Lower lobe of right lung (tissue), 2 donors: ENCODE results near the gene HELZ. TPM values are rescaled to one million over a fixed set of nuclear protein-coding genes. Genes with fewer than 3 reads are reported as not detected.

Source experiments
- ATAC-seq, 2 donors: fragments of 200-7000 bp; cut with Tn5 transposase; one replicate each; pipeline ENCODE4 v1.9.1; 2020 to 2022; ENCODE audit warnings: mild to moderate bottlenecking in 2 of 2, moderate library complexity in 2 of 2
- DNase-seq: peaks from one replicate; pipeline ENCODE4 v3.0.0-alpha.2; 2020
- H3K27ac ChIP-seq: fragments of 200-600 bp; one replicate; pipeline ENCODE4 v1.8.0; 2022
- H3K27me3 ChIP-seq: fragments of 200-600 bp; one replicate; pipeline ENCODE4 v1.8.0; 2022; ENCODE audit warnings: low read depth
- H3K36me3 ChIP-seq: fragments of 200-600 bp; one replicate; pipeline ENCODE4 v1.8.0; 2022; ENCODE audit warnings: mild to moderate bottlenecking
- H3K4me1 ChIP-seq: fragments of 200-600 bp; one replicate; pipeline ENCODE4 v1.8.0; 2022
- H3K4me3 ChIP-seq: fragments of 200-600 bp; one replicate; pipeline ENCODE4 v1.8.0; 2022; ENCODE audit warnings: mild to moderate bottlenecking
- H3K9me3 ChIP-seq: fragments of 200-600 bp; one replicate; pipeline ENCODE4 v1.8.0; 2022
- intact Hi-C: fragments of 100-400 bp; cut with DNase I; formaldehyde crosslinking; loops from one replicate; pipeline ENCODE4 v1.11.0; 2022
- total RNA-seq: library from RNA; stranded (reverse); fragmentation: NEBNext Ultra II Directional; extraction: Animal tissue kit (Norgen Biotek cat#: 25700); gene quantifications from one replicate; pipeline ENCODE4 v1.2.1, GENCODE V29; 2021
- TF ChIP-seq, protein P1 (sequence below): fragments of 200-600 bp; IDR thresholded peaks from one replicate; pipeline ENCODE4 v1.8.0; 2022; ENCODE audit warnings: antibody characterized with exemption, mild to moderate bottlenecking
- donor health status: DM: no; HTN: yes; CAD: no; lungs with severe emphysema.

Gene HELZ
- total RNA-seq, 1 donor from 2014 or later, result 68.9 TPM

DNA sequence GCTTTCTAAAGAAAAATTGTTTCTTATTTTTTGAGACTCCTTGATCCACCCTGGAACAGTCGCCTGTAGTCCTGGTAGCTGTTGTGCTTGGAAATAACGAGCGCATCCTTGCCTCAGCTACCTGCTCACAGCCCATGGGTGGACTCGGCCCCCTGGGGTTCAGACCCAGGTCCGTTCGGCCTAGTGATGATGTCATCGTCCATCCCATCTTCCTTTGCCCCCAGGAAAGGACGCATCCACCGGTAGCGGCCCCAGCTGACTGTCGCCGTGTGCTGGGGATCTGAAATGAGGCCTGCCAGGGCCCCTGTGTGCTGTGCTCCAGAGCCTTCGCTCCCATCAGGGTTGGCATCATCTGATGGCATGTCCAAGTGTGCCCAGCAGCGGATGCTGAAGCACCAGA is 212.6 kb downstream of the HELZ start:
- intact Hi-C loops, result no loop called here
- no peaks in the 10 kb centered on the region for H3K27me3 ChIP-seq
- DNase-seq (no peak), ATAC-seq (no peak)
- H3K4me1 ChIP-seq, result no peaks in the 10 kb centered on the region
- H3K36me3 ChIP-seq, result no peaks in the 10 kb centered on the region
- no peak overlapping the region for H3K4me3 ChIP-seq
- no peaks in the 10 kb centered on the region for H3K9me3 ChIP-seq
- TF ChIP-seq, protein P1, sequence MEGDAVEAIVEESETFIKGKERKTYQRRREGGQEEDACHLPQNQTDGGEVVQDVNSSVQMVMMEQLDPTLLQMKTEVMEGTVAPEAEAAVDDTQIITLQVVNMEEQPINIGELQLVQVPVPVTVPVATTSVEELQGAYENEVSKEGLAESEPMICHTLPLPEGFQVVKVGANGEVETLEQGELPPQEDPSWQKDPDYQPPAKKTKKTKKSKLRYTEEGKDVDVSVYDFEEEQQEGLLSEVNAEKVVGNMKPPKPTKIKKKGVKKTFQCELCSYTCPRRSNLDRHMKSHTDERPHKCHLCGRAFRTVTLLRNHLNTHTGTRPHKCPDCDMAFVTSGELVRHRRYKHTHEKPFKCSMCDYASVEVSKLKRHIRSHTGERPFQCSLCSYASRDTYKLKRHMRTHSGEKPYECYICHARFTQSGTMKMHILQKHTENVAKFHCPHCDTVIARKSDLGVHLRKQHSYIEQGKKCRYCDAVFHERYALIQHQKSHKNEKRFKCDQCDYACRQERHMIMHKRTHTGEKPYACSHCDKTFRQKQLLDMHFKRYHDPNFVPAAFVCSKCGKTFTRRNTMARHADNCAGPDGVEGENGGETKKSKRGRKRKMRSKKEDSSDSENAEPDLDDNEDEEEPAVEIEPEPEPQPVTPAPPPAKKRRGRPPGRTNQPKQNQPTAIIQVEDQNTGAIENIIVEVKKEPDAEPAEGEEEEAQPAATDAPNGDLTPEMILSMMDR, result no peak
- H3K27ac ChIP-seq, result no peak overlapping the region

DNA sequence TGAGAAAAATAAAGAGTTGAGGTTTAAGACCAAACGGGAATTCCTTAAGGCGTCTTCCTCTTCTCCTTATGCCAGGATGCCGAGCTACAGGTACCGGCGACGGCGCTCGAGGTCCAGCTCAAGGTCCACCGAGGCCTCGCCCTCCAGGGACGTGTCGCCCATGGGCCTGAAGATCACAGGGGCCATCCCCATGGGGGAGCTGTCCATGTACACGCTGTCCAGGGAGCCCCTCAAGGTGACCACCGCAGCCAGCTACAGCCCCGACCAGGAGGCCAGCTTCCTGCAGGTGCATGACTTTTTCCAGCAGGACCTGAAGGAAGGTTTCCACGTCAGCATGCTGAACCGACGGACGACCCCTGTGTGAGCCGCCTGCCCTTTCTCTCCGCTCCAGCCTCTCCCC is 214.4 kb downstream of the HELZ start:
- TF ChIP-seq, protein P1, result no peak
- H3K27me3 ChIP-seq, result no peaks in the 10 kb centered on the region
- ATAC-seq, result no peak
- H3K4me1 ChIP-seq, result no peaks in the 10 kb centered on the region
- no peak for DNase-seq
- no peak overlapping the region for H3K4me3 ChIP-seq
- intact Hi-C loops, result no loop called here
- no peaks in the 10 kb centered on the region for H3K36me3 ChIP-seq
- H3K9me3 ChIP-seq, result no peaks in the 10 kb centered on the region
- no peak overlapping the region for H3K27ac ChIP-seq

DNA sequence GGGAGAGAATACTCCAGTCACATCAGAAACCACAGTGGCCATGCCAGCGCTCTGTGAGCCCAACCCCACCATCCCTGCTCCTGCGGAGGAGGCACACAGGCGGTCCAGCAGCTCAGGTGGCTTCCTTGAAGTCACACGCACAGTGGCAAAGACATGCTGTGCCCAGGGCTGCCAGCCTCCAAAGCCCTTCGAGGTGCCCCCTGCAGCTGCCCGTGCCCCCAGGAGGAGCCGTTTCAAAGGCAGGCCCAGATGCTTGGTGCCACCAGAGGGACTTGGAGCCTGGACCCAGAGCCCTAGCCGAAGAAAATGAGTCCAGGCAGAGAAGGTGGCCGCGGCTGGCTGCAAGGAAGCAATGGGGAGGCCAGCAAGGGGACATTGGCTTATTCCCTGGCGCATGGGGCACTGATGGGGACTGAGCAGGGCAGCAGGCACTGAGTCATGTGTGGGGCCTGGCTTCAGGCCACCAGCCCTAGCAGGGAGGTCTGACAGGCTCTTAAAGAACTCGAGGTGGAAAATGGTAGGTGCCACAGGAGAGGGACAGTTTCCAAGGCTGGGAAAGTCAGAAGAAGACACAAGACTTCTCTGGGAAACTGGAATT is 217.9 kb downstream of the HELZ start:
- no peak for ATAC-seq
- Histone ChIP-seq H3K27me3 (no peaks in the 10 kb centered on the region), H3K27ac (no peak overlapping the region), H3K36me3 (no peaks in the 10 kb centered on the region), H3K4me3 (no peak overlapping the region), H3K4me1 (no peaks in the 10 kb centered on the region), H3K9me3 (no peaks in the 10 kb centered on the region)
- no peak for DNase-seq
- intact Hi-C loops, result no loop called here
- TF ChIP-seq, protein P1, result no peak

DNA sequence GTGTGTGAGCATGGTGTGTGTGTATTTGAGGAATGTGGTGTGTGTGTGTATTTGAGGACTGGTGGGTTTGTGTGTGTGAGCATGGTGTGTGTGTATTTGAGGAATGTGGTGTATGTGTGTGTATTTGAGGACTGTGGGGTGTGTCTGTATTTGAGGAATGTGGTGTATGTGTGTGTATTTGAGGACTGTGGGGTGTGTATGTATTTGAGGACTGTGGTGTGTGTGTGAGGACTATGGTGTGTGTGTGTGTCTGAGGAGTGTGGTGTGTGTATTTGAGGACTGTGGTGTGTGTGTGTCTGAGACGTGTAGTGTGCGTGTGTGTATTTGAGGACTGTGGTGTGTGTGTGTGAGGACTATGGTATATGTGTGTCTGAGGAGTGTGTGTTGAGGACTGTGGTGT is 218.7 kb downstream of the HELZ start:
- no peak overlapping the region for H3K27ac ChIP-seq
- ATAC-seq (peak; percentile 24 to 34), DNase-seq (no peak)
- H3K9me3 ChIP-seq, result no peaks in the 10 kb centered on the region
- no peaks in the 10 kb centered on the region for H3K4me1 ChIP-seq
- TF ChIP-seq, protein P1, result no peak
- intact Hi-C loops, result no loop called here
- H3K27me3 ChIP-seq, result no peaks in the 10 kb centered on the region
- no peak overlapping the region for H3K4me3 ChIP-seq
- no peaks in the 10 kb centered on the region for H3K36me3 ChIP-seq

DNA sequence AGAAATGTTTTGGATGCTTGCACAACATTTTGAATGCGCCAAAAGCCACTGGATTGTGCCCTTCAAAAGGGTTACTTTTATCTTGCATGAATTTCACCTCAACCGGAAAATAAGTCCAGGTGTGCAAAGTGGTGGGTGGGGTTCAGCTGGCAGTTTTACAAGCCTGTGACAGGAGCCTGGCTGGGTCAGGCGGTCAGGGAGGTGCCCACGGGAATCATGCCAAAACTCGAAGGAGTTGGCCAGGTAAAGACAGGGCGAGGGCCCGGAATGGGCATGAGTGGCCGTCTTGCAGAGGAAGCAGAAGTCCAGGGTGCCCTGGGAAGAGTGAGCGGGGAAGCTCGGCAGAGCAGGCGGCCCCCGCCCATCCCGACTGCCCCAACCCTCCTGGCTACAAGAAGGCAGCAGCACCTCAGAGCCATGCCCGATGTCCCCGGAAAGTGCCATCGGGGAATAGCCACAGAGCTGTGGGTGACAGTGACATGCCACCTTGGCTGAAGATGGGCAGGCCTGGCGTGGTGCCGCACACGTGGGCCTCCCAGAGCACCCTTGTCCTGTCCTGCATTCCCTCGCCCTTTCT is 219.7 kb downstream of the HELZ start:
- H3K9me3 ChIP-seq, result no peaks in the 10 kb centered on the region
- no peaks in the 10 kb centered on the region for H3K27me3 ChIP-seq
- TF ChIP-seq, protein P1, result no peak
- peak; percentile 53 to 61 for ATAC-seq
- intact Hi-C loops, result no loop called here
- no peaks in the 10 kb centered on the region for H3K36me3 ChIP-seq
- H3K4me1 ChIP-seq, result no peaks in the 10 kb centered on the region
- no peak overlapping the region for H3K27ac ChIP-seq
- peak; percentile 64 for DNase-seq
- no peak overlapping the region for H3K4me3 ChIP-seq
